Measurements from ENCODE around the gene ONECUT3.

Gene ONECUT3

DNA sequence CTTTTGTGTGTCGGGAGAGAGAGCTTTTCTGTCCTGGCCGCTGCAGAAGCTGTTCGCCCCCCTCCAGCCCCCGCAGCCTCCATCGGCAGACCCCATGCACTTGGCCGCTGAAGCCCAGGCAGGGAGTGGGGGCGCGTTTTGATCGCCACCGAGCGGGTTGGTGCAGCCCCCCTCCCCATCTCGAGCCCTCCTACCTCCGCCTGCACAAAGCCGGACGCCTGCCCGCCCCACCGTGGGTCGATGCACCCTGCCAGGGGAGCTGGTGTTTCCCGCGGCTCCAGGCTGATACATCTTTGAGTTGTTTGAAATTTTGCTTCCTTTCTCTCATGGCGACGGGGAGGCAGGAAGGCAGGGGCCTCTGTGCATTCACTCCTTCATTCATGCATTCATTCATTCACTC is 16.4 kb upstream of the ONECUT3 start:
- no peak for DNase-seq
- in situ Hi-C loops (cut with MboI; ENCODE audit: low pct_unique_long_range_greater_than_20kb, low sequenced_read_pairs), result no loop called here

DNA sequence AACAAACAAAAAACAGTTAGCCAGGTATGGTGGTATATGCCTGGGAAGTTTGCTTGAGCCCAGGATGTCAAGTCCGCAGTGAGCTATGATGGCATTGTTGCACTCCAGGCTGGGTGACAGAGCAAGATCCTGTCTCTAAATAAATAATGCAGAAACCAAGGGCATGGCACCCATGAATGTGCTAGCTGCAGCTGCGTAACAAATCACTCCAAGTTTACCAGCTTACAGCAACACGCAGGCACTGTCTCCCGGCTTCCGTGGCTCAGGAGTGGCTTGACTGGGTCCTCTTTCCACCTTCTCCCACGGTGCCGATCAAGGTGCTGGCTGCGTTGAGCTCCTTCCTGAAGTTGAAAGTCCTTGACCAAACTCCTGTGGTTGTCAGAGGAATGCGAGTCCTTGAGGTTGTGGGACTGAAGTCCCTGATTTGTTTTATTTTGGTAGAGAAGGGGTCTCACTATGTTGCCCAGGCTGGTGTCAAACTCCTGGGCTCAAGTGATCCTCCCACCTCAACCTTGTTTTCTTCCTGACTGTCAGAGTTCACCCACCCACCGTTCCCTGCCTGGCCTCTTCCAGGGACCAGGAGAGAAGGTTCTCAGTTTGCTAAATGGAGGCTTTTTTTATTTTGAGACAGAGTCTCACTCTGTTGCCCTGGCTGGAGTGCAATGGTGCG is 13.2 kb upstream of the ONECUT3 start:
- in situ Hi-C loops (cut with MboI; ENCODE audit: low pct_unique_long_range_greater_than_20kb, low sequenced_read_pairs), result no loop called here
- DNase-seq, result no peak

DNA sequence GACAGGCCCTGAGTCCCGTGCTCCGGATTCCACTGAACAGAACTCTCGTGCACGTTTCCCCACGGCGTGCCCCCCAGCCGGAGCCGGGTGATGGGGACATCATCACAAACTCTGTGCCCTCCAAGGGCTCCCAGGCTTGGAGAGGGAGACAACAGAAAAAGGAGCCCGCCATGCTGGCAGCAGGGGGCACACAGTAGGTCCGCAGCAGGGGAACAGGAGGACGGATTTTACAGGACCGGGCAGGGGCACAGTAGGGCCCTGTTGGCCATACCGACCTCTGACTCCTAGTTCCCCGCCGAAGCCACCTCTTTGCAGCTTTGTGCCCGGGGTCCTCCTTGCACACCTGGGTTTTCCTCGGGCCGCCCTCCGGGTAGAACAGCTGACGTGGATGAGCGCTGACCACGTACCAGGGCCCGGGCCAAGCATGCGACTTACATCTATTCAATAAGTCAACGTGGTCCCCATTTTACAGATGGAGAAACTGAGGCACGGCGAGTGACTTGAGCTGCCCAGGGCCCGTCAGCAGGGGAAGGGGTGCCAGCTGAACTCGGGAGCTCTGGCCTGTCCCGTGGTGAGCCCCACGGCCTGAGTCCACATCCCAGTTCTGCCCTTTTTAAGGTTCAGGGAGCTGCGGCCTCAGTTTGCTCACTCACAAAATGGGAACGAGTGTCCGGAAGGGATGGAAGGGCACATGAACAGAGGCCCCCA is 10.2 kb upstream of the ONECUT3 start:
- in situ Hi-C loops (cut with MboI; ENCODE audit: low pct_unique_long_range_greater_than_20kb, low sequenced_read_pairs), result no loop called here

DNA sequence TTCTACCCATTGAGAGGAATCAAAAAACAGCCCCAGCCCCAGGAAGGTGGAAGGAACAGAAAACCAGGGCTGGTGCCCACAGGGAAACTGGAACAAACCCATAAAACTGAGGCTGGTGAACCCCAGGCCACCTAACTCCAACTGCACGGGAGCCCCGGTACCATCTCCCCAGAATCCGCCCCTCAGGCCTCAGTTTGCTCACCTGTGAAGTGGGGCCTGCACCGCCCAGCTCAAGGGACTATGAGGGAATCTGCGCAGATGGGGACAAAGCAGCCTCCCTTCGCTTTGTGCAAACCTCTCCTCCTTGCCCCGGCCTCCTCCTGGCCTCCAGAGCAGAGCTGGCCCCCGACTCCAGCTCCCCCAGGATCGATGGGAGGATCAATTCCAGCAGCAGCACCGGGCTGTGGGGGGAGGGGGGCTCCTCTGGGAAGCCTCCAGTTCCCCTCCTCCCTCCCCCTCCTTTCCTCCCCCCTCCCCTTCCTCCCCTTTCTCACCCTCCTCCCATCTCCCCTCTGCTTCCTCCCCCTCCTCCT is 9.1 kb upstream of the ONECUT3 start:
- in situ Hi-C loops (cut with MboI; ENCODE audit: low pct_unique_long_range_greater_than_20kb, low sequenced_read_pairs), result no loop called here
- no peak for DNase-seq

More for the DNA sequence above, 10.2 kb upstream of the ONECUT3 start:
- DNase-seq, result no peak

DNA sequence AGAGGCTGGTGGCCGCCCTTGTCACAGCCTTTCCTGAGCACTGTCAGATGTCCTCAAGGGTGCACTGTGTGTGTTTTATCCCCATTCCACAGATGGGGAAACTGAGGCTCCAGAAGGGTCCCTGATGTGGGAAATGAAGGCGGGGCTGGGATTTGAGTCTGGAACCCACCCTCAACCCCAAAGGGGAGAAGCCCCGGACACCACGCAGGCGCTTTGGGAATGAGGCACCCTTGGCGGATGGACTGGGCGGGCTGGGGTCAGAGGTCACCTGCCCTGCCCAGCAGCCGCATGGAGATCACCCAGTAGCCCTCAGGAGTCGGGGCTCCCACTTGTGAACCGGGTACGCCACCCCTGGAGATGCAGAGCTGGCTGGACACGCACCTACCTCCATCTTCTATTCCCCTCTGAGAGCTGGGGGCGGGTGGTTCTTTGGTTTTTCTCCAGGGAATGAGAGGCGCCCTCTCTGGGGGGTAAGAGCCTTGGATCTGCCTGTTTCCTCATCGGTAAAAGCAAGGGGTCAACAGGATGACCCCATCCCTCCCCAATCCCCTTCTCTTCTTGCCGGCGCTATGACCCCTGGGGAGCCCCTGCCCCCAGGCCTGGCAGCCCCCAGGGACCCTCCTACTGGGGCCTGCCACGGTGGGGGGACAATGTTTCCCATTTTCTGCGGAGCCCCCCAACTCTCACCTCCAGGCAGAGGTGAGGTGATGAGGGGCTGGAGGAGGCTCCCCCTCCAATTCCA is 8.3 kb upstream of the ONECUT3 start:
- DNase-seq, result no peak
- in situ Hi-C loops (cut with MboI; ENCODE audit: low pct_unique_long_range_greater_than_20kb, low sequenced_read_pairs), result no loop called here

DNA sequence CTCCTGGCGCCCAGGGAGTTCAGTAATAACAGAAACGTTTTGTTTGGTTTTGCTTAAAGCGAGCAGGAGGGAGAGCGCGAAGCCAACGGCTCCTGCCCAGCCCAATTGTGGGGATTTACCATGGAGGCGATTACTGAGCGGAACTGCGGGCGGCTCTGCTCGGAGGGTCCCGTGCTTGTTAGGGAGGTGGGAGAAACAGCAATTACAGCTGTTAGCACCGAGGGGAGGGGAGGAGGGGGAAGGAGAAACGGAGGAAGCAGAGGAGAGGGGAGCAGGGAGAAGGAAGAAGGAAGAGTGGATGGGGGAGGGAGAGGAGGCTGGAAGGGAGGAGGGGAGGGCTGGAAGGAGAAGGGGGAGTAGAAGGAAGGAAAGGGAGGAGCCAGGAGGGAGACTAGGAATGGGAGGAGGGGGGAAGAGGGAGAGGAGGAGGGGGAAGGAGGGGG is 7.7 kb upstream of the ONECUT3 start:
- DNase-seq, result peak; percentile 48
- in situ Hi-C loops (cut with MboI; ENCODE audit: low pct_unique_long_range_greater_than_20kb, low sequenced_read_pairs), result no loop called here

DNA sequence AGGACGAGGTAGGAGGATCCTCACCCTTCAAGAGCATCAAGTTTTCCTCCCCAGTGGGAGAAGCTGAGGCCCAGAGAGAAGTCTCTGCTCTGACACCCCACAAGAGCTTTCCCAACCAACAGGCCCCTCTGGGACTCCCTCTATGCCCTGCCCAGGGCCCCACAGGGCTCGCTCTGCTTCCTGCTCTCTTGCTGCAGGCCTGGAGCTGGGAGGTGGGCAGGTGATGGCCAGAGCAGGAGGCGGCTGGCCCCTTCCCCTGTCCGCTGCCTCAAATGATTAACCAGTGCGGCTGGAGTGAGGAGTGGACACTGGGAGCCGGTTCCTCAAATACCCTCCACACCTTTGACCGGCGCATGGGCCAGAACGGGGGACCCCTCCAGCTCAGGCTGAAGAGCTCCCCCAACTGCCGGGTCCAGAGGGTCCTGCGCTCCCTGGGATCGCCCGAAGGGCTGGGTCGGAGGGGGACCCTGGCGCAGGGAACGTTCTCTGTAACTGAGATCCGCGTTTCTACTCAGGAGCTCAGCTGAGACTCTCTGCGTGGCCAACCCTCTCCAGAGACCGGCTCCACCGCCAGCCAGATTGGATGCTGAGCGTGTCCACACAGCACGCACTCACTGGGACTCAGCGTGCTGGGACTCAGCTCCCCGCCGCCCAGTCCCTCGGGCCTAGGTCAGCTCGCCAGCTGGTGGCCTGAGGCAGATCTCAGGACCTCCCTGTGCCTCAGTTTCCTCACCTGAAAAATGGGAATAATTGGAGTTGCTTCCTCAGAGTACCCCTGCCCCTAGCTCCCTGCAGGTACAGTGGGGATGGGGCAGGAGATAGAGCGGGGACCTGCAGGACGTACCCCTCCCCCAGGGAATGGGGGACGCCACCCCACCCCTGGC is 6.7 kb upstream of the ONECUT3 start:
- in situ Hi-C loops (cut with MboI; ENCODE audit: low pct_unique_long_range_greater_than_20kb, low sequenced_read_pairs), result no loop called here
- no peak for DNase-seq

DNA sequence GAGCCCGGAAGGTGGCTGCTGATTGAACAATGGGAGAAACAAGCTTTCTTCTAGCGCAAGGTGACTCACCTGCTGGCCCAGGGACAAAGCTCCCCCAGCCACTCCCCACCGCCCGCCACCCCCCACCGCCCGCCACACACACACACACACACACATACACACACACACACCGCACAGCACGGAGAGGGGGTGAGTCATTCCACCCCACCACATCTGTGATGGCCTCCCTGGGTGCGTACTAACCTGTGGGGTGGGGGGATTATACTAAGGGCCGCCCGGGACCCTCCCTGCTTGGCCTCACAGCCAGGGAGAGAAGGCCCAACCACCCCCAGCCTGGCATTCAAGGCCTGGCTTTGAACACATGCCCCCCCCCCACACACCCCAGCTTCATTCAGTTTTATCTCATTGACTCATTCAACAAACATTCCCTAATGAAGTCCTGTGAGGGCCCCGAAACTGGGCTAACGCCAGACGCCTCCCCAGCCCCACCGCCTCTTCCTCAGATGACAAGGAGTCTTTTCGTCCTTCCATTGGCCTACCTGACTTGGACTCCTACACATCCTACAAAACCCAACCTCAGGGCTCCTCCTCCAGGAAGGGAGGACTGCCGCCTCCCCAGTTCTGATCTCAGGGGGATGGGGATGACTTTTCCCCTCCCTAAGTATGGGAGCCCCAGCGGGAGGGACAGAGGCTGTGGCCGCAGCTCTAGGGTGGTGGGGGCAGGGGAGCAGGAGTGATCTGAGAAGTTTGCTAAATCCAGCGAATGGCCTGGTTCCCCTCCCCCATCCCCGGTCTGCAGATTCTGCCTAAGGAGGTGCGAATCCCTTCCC is 5.8 kb upstream of the ONECUT3 start:
- peak; percentile 86 for DNase-seq

DNA sequence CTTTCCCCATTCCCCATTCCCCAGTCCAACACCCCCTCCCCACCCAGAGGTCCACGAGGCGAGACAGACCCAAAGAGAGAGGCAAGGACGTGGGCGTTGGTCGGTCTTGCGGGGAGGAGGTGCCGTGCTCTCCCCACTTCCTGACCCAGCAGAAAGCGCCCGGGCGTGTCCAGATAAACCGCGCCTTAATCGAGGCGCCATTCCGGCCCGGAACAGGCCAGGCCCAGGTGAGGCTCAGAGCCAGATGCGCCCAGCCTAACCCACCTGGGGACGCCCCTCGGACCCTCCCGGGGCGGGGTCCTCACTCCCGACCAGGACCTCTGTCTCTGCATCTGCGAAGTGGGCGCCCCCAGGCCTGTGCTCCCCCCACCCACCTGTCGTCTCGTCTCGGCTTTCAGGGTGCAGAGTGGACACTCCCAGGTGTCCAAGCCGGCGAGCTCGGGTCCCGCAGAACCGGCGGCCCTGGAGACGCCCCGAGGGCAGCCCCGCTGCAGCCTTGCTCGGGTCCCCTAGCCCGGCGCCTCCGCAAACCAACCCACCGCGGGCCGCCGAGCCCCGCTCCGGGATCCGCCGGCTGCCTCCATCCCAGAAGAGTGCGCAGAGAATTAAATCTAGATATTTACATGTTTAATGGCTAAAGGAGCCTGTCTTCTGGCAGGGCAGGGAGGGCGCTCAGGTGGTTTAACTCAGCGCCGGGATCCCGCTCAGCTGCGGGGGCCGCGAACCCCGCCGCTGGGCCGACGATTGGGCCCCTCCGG is 5.0 kb upstream of the ONECUT3 start:
- DNase-seq, result no peak
- in situ Hi-C loops (cut with MboI; ENCODE audit: low pct_unique_long_range_greater_than_20kb, low sequenced_read_pairs), result no loop called here

More for the DNA sequence above, 5.8 kb upstream of the ONECUT3 start:
- in situ Hi-C loops (cut with MboI; ENCODE audit: low pct_unique_long_range_greater_than_20kb, low sequenced_read_pairs), result no loop called here

DNA sequence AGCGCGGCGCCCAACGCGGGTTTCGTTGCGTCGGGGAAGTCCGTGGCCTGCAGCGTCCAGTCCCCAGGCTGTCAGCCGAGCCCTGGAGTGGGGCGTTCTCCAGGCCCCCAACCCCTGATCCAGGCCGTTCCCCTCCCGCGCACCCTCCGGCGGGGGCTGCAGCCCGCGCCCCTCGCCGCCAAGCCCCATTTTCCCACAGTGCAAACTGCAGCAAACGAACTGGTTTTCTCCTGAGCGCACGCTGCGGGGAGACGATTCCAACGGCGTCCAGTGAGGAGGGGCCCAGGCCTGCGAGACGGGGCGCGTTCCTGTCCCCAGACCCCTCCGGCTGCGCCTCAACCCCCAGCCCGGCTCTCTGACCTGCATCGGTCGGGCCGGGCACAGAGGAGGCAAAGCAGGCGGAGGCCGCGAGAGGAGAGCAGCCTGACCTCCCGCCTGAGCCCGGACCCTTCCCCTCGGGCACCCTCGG is 4.4 kb upstream of the ONECUT3 start:
- DNase-seq, result no peak
- in situ Hi-C loops (cut with MboI; ENCODE audit: low pct_unique_long_range_greater_than_20kb, low sequenced_read_pairs), result no loop called here

DNA sequence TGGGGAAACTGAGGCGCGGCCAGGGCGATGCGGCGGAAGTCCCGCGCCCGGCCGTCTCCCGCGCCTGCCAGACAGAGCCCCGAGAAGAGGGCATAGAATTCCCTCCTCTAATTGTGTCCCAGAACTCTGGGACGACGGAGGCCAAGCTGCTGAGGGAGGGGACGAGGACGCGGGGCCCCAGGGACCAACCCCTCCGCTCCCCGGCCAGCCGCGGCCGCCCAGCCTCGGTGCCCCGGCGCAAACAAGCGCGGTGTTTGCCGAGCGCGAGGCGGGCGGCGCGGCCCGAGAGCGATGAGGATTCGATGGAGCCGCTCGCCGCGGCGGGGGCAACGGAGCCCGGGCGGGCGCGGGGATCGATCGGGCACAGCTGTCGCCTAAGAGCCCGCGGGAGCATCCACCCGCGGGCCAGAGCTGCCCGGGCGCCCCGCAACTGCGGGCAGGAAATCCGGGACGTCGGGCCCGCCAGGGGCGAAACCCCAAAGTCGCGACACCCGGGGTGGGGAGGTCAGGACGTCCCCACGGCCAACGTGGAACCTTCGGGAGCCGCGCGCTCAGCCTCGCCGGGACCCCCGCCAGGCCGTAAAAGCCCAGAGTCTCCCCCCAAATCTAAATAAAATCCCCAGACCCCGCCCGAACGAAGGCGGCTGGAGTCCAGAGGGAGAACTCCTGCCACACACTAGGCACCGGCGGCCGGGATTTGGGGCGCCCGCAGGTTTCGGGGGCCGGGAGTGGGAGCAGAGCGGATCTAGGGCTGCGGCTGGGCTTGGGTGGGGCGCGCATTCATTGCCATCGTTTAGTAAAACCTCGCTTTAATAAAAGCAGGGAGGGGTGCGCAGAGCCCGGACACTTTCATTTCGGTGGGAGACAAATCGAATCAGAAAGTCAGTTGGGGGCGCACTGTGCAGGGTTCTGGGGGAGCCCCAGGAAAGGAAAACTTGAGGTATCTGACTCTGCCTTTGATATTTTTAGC is 3.6 kb upstream of the ONECUT3 start:
- in situ Hi-C loops (cut with MboI; ENCODE audit: low pct_unique_long_range_greater_than_20kb, low sequenced_read_pairs), result no loop called here
- no peak for DNase-seq

DNA sequence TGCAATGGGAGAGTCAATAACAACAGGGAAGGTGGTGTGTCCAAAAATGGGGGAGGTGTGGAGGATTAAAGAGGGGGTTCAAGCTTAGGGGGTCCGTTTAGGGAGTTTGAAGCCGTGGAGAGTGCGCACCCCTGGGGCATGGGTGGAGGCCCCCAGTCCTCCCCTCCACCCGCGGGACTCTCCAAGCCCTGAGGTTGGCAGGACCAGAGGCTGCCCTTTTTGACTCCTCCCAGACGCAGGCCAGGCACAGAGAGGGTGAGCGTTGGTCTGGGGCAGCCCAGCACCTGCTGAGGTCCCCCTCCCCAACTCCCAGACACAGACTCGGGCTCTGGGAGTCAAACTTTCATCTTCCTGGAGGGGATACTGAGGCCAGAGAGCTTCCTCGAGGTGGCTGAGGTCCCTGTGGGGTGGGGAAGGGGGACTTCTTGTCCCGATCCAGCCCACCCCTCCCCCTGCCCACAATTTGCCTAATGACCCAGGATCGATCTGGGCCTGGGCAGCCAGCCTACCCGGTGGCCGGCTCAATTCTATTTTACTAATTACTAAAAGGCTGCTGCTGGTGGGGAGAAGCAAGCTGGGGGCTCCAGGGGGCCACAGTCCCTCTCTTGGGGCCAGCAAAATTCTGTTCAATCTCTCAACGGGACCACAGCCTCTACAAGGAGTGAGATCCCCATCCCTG is 2.8 kb upstream of the ONECUT3 start:
- in situ Hi-C loops (cut with MboI; ENCODE audit: low pct_unique_long_range_greater_than_20kb, low sequenced_read_pairs), result no loop called here
- DNase-seq, result no peak

DNA sequence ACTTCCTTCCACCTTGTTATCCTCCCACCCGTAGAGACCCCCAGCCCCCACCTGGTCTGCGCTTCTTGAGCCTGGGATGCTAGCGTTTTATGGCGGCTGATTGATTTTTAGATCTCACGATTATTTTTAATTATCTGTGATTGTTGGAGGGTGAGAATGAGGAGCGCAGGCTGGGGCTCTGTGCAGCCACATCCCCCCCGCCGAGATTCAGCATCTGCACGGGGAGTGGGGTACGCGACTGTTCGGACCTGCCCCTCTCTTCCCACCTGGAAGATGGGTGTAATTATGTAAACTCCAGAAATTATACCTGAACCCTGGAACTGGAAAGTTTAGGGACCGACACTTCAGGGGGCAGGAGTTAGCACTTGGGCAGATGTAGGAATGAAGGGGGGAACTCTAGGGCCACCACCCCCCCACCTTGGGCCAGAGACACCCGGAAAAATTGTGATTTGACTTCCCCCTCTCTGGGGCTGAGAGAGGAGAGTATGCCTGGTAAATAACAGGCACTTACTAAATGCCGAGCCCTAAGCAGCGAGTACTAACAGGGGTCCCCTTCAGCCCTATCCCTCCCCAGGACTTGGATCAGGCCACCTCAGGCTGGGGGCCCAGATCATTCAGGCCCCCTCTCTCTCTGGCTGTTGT is 1.8 kb upstream of the ONECUT3 start:
- in situ Hi-C loops (cut with MboI; ENCODE audit: low pct_unique_long_range_greater_than_20kb, low sequenced_read_pairs), result no loop called here
- no peak for DNase-seq

DNA sequence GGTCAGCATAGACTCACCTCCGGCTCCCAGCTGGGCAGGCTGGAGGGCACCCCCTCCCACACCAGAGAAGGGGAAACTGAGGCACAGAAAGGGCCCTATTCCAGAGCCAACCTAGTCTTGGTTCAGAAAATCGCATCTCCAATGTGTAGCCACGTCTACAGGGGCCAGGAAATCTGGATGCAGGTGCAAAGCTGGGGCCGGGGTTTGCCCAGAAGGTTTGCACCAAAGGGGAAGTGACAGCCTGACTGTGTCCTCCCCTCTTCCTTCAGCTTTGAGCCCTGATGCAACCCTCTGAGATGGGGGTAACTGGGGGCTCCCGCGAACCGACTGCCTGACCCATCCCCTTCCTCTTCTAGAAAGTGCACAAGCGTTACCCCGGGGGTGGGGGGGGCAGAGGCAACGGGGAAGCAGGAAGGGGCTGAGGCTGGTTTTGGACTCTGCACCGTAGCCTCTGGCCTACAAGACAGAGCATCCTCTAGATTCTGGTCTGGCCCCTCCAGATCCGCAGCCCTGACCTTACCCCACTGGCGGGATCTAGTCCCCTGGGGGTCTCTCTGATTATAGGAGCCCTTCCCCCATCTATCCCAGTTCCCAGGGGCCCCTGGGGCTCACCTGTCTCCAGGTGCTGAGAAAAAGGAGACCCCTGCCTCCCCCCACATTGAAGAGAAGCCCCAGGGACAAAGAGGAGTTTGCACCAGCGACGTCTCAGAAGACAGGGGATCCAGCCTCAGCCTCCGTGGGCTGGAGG is 1.1 kb upstream of the ONECUT3 start:
- in situ Hi-C loops (cut with MboI; ENCODE audit: low pct_unique_long_range_greater_than_20kb, low sequenced_read_pairs), result no loop called here
- peak; percentile 53 for DNase-seq
